GM23338 (cell line): ENCODE data around the gene CDK5RAP2. TPM values are rescaled to one million over a fixed set of nuclear protein-coding genes. Genes with fewer than 3 reads are reported as not detected.

Source experiments
- ATAC-seq: fragments of 200-7000 bp; cut with Tn5 transposase; 3 replicates; pipeline ENCODE4 v1.9.1; 2020
- DNase-seq: peaks from one replicate; pipeline ENCODE4 v3.0.0-alpha.2; 2015; ENCODE audit warnings: low spot score
- H2AFZ ChIP-seq: fragments of 200-600 bp; sonication (generic); 2 replicates; pipeline ENCODE4 v1.8.0; 2016; ENCODE audit warnings: antibody characterized with exemption, mild to moderate bottlenecking, moderate library complexity
- H3F3A ChIP-seq: fragments of 200-600 bp; sonication (generic); replicated peaks from 2 replicates; pipeline ENCODE4 v1.8.0; 2017; ENCODE audit warnings: antibody characterized with exemption, mixed run types, low read depth
- H3K27ac ChIP-seq: fragments of 200-600 bp; sonication (generic); 2 replicates; pipeline ENCODE4 v1.6.1; 2016; ENCODE audit warnings: low read depth
- H3K27me3 ChIP-seq: fragments of 200-600 bp; sonication (generic); 2 replicates; pipeline ENCODE4 v1.8.0; 2016; ENCODE audit warnings: mild to moderate bottlenecking, mixed run types, moderate library complexity; ENCODE audit not compliant: insufficient read depth
- H3K36me3 ChIP-seq: fragments of 200-600 bp; sonication (generic); 2 replicates; pipeline ENCODE4 v1.8.0; 2016; ENCODE audit warnings: mild to moderate bottlenecking; ENCODE audit not compliant: insufficient read depth
- H3K4me1 ChIP-seq: fragments of 200-600 bp; sonication (generic); 2 replicates; pipeline ENCODE4 v1.8.0; 2016; ENCODE audit warnings: mild to moderate bottlenecking, moderate library complexity; ENCODE audit not compliant: insufficient read depth
- H3K4me2 ChIP-seq: fragments of 200-600 bp; sonication (generic); 2 replicates; pipeline ENCODE4 v1.7.1; 2017; ENCODE audit warnings: mixed run types
- H3K4me3 ChIP-seq: fragments of 200-600 bp; sonication (generic); 2 replicates; pipeline ENCODE4 v1.6.1; 2016; ENCODE audit warnings: mixed run types
- H3K79me2 ChIP-seq: fragments of 200-600 bp; sonication (generic); replicated peaks from 2 replicates; pipeline ENCODE4 v1.8.0; 2017; ENCODE audit warnings: mild to moderate bottlenecking; ENCODE audit not compliant: insufficient read depth
- H3K9me2 ChIP-seq: fragments of 200-600 bp; sonication (generic); 2 replicates; pipeline ENCODE4 v1.8.0; 2017; ENCODE audit not compliant: insufficient read depth
- H4K20me1 ChIP-seq: fragments of 200-600 bp; sonication (generic); replicated peaks from 2 replicates; pipeline ENCODE4 v1.8.0; 2017; ENCODE audit warnings: mild to moderate bottlenecking; ENCODE audit not compliant: insufficient read depth
- H3K27ac Mint-ChIP-seq: 2 replicates; pipeline ENCODE4 v1.8.0; 2020; ENCODE audit warnings: inconsistent platforms, mild to moderate bottlenecking, moderate library complexity, mixed read lengths
- H3K27me3 Mint-ChIP-seq: 3 replicates; pipeline ENCODE4 v1.8.0; 2022; ENCODE audit warnings: low read depth, mild to moderate bottlenecking, moderate library complexity, mixed read lengths, inconsistent platforms; ENCODE audit not compliant: insufficient read depth, poor library complexity
- H3K36me3 Mint-ChIP-seq: 3 replicates; pipeline ENCODE4 v1.8.0; 2021; ENCODE audit warnings: low read depth, mild to moderate bottlenecking, inconsistent platforms, moderate library complexity, mixed read lengths
- H3K4me1 Mint-ChIP-seq: 3 replicates; pipeline ENCODE4 v1.8.0; 2020; ENCODE audit warnings: mild to moderate bottlenecking, inconsistent platforms, mixed read lengths
- H3K4me3 Mint-ChIP-seq: 3 replicates; pipeline ENCODE4 v1.8.0; 2021; ENCODE audit warnings: moderate library complexity, mild to moderate bottlenecking, inconsistent platforms, mixed read lengths
- H3K9me3 Mint-ChIP-seq: 3 replicates; pipeline ENCODE4 v1.8.0; 2020; ENCODE audit warnings: moderate library complexity, mild to moderate bottlenecking, inconsistent platforms, mixed read lengths
- CREB1 ChIP-seq: fragments of 250-450 bp; sonication (Bioruptor Pico); IDR thresholded peaks from 2 replicates; pipeline ENCODE4 v1.5.0; 2020; ENCODE audit warnings: low read depth, mild to moderate bottlenecking, moderate library complexity
- ETS1 ChIP-seq: IDR thresholded peaks from 2 replicates; pipeline ENCODE4 v1.6.1; 2016; ENCODE audit warnings: antibody characterized with exemption
- EZH2 ChIP-seq: fragments of 200-600 bp; sonication (generic); IDR thresholded peaks from one replicate; pipeline ENCODE4 v1.8.0; 2017; ENCODE audit warnings: antibody characterized with exemption, mild to moderate bottlenecking, low read depth; ENCODE audit not compliant: unreplicated experiment
- EZH2phosphoT487 ChIP-seq: fragments of 200-600 bp; sonication (generic); IDR thresholded peaks from one replicate; pipeline ENCODE4 v1.8.1; 2018; ENCODE audit warnings: antibody characterized with exemption; ENCODE audit not compliant: unreplicated experiment
- JUNB ChIP-seq: IDR thresholded peaks from one replicate; pipeline ENCODE4 v1.6.1; 2016; ENCODE audit warnings: antibody characterized with exemption; ENCODE audit not compliant: unreplicated experiment
- NANOG ChIP-seq: IDR thresholded peaks from 2 replicates; pipeline ENCODE4 v1.6.1; 2016; ENCODE audit warnings: antibody characterized with exemption, borderline replicate concordance
- POLR2AphosphoS5 ChIP-seq: IDR thresholded peaks from 2 replicates; pipeline ENCODE4 v1.6.1; 2016; ENCODE audit warnings: antibody characterized with exemption, low read depth
- REST ChIP-seq: IDR thresholded peaks from one replicate; pipeline ENCODE4 v1.6.1; 2018; ENCODE audit warnings: antibody characterized with exemption; ENCODE audit not compliant: unreplicated experiment
- STAT1 ChIP-seq: IDR thresholded peaks from one replicate; pipeline ENCODE4 v1.6.1; 2016; ENCODE audit warnings: antibody characterized with exemption; ENCODE audit not compliant: unreplicated experiment
- ZNF114 ChIP-seq: fragments of 250-450 bp; sonication (Bioruptor Pico); IDR thresholded peaks from 2 replicates; pipeline ENCODE4 v1.5.0; 2020; ENCODE audit warnings: mild to moderate bottlenecking, moderate library complexity
- ZNF331 ChIP-seq: fragments of 250-450 bp; sonication (Bioruptor Pico); IDR thresholded peaks from 2 replicates; pipeline ENCODE4 v1.5.0; 2020; ENCODE audit warnings: low read depth, mild to moderate bottlenecking, moderate library complexity
- ZNF462 ChIP-seq: fragments of 250-450 bp; sonication (Bioruptor Pico); IDR thresholded peaks from 2 replicates; pipeline ENCODE4 v1.5.0; 2020; ENCODE audit warnings: mild to moderate bottlenecking, moderate library complexity
- polyA plus RNA-seq: library from polyadenylated mRNA; unstranded; fragments of >200 nt; fragmentation: Nextera tagmentation; extraction: Ambion mirVana; gene quantifications from 2 replicates; pipeline ENCODE4 v1.2.1, GENCODE V29; 2016
- total RNA-seq: library from RNA; depleted of rRNA; stranded (reverse); fragments of >200 nt; shearing (Covaris generic); gene quantifications from 2 replicates; pipeline ENCODE4 v1.2.3, GENCODE V29; 2014
- TF ChIP-seq, protein P1 (sequence below), 2 experiments: fragments of 200-600 bp in 1 of 2; sonication (generic) in 1 of 2; conservative IDR thresholded peaks; 2 replicates each; pipeline versions ENCODE4 v1.5.1 to v1.6.1; 2016 to 2017; ENCODE audit warnings: antibody characterized with exemption in 2 of 2, low read depth in 2 of 2, mild to moderate bottlenecking in 2 of 2, moderate library complexity in 1 of 2

Gene CDK5RAP2
- total and polyA plus RNA-seq, 2 experiments from 2014 or later: 50.7 to 65.7 TPM

GRCh38 chr9:120372040-120372439 lies 207.9 kb downstream of the CDK5RAP2 start:
- Histone ChIP-seq H3K4me1 (no peaks in the 10 kb centered on the region), H3K27me3 (no peaks in the 10 kb centered on the region), H3K27ac (no peak overlapping the region), H3K4me2 (no peak overlapping the region), H3F3A (no peaks in the 10 kb centered on the region), H4K20me1 (no peaks in the 10 kb centered on the region), H3K9me2 (0 out of 2 replicates have a peak, but pooled peaks cover 6% of the 10 kb centered on the region), H3K4me3 (no peak overlapping the region), H3K36me3 (no peaks in the 10 kb centered on the region), H3K79me2 (no peaks in the 10 kb centered on the region), H2AFZ (no peak overlapping the region)
- ATAC-seq (no peak), DNase-seq (no peak)
- Mint-ChIP-seq H3K36me3 (peaks cover 7% of the 10 kb centered on the region; the same call in 2 of the 3 replicates), H3K4me1 (no peaks in the 10 kb centered on the region), H3K27ac (no peak overlapping the region), H3K9me3 (peaks cover 15% of the 10 kb centered on the region), H3K4me3 (no peak overlapping the region), H3K27me3 (peaks cover under 1% of the 10 kb centered on the region)
- no peak for TF ChIP-seq EZH2phosphoT487
- TF ChIP-seq EZH2: no peak
- TF ChIP-seq, protein P1, sequence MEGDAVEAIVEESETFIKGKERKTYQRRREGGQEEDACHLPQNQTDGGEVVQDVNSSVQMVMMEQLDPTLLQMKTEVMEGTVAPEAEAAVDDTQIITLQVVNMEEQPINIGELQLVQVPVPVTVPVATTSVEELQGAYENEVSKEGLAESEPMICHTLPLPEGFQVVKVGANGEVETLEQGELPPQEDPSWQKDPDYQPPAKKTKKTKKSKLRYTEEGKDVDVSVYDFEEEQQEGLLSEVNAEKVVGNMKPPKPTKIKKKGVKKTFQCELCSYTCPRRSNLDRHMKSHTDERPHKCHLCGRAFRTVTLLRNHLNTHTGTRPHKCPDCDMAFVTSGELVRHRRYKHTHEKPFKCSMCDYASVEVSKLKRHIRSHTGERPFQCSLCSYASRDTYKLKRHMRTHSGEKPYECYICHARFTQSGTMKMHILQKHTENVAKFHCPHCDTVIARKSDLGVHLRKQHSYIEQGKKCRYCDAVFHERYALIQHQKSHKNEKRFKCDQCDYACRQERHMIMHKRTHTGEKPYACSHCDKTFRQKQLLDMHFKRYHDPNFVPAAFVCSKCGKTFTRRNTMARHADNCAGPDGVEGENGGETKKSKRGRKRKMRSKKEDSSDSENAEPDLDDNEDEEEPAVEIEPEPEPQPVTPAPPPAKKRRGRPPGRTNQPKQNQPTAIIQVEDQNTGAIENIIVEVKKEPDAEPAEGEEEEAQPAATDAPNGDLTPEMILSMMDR (conservative IDR thresholded peaks at IDR 0.05; ENCODE audit: low read depth in 2 of 2): no peak
- no peak for TF ChIP-seq CREB1 (CRISPR knock-in tag)
- TF ChIP-seq JUNB: no peak
- TF ChIP-seq ZNF462 (CRISPR knock-in tag): no peak
- no peak for TF ChIP-seq NANOG
- no peak for TF ChIP-seq ZNF331
- TF ChIP-seq POLR2AphosphoS5: no peak
- TF ChIP-seq STAT1: no peak
- no peak for TF ChIP-seq REST
- no peak for TF ChIP-seq ZNF114 (CRISPR knock-in tag)
- TF ChIP-seq ETS1: no peak
